Left ventricle myocardium inferior (tissue), 1 donor: ENCODE data around the gene LRRC71. TPM values are rescaled to one million over a fixed set of nuclear protein-coding genes. Genes with fewer than 3 reads are reported as not detected.

Experiments
- DNase-seq: peaks from one replicate; pipeline ENCODE4 v3.0.0-alpha.2; 2020
- H3K27ac ChIP-seq: fragments of 200-600 bp; replicated peaks from 2 replicates; pipeline ENCODE4 v1.8.0; 2021
- H3K27me3 ChIP-seq: fragments of 200-600 bp; 2 replicates; pipeline ENCODE4 v1.8.0; 2021; ENCODE audit warnings: low read depth
- H3K36me3 ChIP-seq: fragments of 200-600 bp; 2 replicates; pipeline ENCODE4 v1.8.0; 2021
- H3K4me1 ChIP-seq: fragments of 200-600 bp; 2 replicates; pipeline ENCODE4 v1.8.0; 2021
- H3K4me3 ChIP-seq: fragments of 200-600 bp; 2 replicates; pipeline ENCODE4 v1.8.0; 2021; ENCODE audit warnings: mild to moderate bottlenecking, moderate library complexity
- H3K9me3 ChIP-seq: fragments of 200-600 bp; replicated peaks from 2 replicates; pipeline ENCODE4 v1.8.0; 2021
- CTCF ChIP-seq: fragments of 200-600 bp; IDR thresholded peaks from 2 replicates; pipeline ENCODE4 v1.8.0; 2021; ENCODE audit warnings: antibody characterized with exemption, mild to moderate bottlenecking, borderline replicate concordance
- intact Hi-C: fragments of 100-400 bp; cut with micrococcal nuclease; formaldehyde crosslinking; loops from one replicate; pipeline ENCODE4 v1.11.0; 2022
- total RNA-seq: library from RNA; stranded (reverse); fragmentation: NEBNext Ultra II Directional; extraction: Animal tissue kit (Norgen Biotek cat#: 25700); gene quantifications from one replicate; pipeline ENCODE4 v1.2.1, GENCODE V29; 2021
- donor health status: DM: no; HTN: yes; CAD: no; lungs with severe emphysema.

LRRC71 gene
- total RNA-seq, 1 donor from 2014 or later, result 0.27 TPM

DNA sequence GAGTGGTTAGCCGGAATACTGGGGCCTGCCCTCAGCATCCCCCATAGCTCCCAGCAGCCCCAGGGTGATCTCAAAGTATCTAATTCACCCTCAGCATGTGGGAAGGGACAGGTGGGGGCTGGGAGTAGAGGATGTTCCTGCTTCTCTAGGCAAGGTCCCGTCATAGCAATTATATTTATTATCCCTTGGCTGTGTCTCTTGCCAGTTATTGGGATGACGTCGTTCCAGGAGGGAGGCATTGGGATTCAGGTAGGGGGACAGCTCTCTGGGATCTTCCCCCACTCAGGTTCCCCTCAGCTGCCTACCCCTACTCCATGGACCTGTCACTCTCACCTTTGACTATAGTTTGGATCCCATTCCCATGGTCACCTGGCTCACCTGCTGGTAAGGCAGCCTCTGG lies 38.8 kb upstream of the LRRC71 start:
- intact Hi-C loops, result no loop called here
- H3K9me3 ChIP-seq, result no peaks in the 10 kb centered on the region
- H3K27me3 ChIP-seq, result peaks cover 86% of the 10 kb centered on the region
- DNase-seq, result no peak
- H3K36me3 ChIP-seq, result no peaks in the 10 kb centered on the region
- H3K4me3 ChIP-seq, result no peak overlapping the region
- TF ChIP-seq CTCF, result no peak
- H3K27ac ChIP-seq, result no peak overlapping the region
- H3K4me1 ChIP-seq, result no peaks in the 10 kb centered on the region

- Histone ChIP-seq H3K4me1 (no peaks in the 10 kb centered on the region), H3K4me3 (no peak overlapping the region), H3K36me3 (no peaks in the 10 kb centered on the region), H3K27ac (no peak overlapping the region), H3K27me3 (peaks cover 84% of the 10 kb centered on the region), H3K9me3 (no peaks in the 10 kb centered on the region)
- TF ChIP-seq CTCF, result no peak
- intact Hi-C loops, result no loop called here
- no peak for DNase-seq
Observed at GRCh38 chr1:156882543-156882942, 37.9 kb upstream of the LRRC71 start.

GRCh38 chr1:156883919-156884318 lies 36.5 kb upstream of the LRRC71 start:
- Histone ChIP-seq H3K4me1 (no peaks in the 10 kb centered on the region), H3K4me3 (no peak overlapping the region), H3K27me3 (peaks cover 82% of the 10 kb centered on the region), H3K27ac (no peak overlapping the region), H3K36me3 (no peaks in the 10 kb centered on the region), H3K9me3 (no peaks in the 10 kb centered on the region)
- no peak for TF ChIP-seq CTCF
- intact Hi-C loops, result no loop called here
- DNase-seq, result no peak

GRCh38 chr1:156884560-156885184 lies 35.8 kb upstream of the LRRC71 start:
- TF ChIP-seq CTCF, result no peak
- Histone ChIP-seq H3K27me3 (peaks cover 78% of the 10 kb centered on the region), H3K4me3 (no peak overlapping the region), H3K9me3 (no peaks in the 10 kb centered on the region), H3K36me3 (no peaks in the 10 kb centered on the region), H3K4me1 (no peaks in the 10 kb centered on the region), H3K27ac (no peak overlapping the region)
- no peak for DNase-seq
- intact Hi-C loops, result no loop called here

DNA sequence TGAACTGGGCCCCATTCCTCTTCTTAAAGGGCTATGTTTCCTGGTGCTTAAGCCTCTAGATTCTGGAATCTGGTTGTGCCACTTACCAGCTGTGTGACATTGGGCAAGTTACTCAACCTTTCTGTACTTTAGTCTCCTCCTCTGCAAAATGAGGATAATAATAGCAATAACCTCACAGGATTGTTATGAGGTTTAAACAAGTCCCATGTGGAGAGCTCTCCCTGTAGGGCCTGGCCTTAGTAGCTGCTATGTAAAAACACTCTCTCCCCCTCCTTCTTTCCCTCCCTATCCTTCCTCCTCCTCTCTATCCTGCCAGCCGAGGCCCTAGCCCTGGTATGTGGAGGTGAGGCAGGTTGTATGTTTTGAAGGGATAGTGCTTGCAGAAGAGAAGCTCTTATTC lies 35.1 kb upstream of the LRRC71 start:
- Histone ChIP-seq H3K4me1 (no peaks in the 10 kb centered on the region), H3K4me3 (no peak overlapping the region), H3K27me3 (peaks cover 72% of the 10 kb centered on the region), H3K9me3 (no peaks in the 10 kb centered on the region), H3K36me3 (no peaks in the 10 kb centered on the region), H3K27ac (no peak overlapping the region)
- TF ChIP-seq CTCF, result no peak
- intact Hi-C loops, result no loop called here
- no peak for DNase-seq
